Lower leg skin (tissue), 4 donors: ENCODE results near the gene MUS81. TPM values are rescaled to one million over a fixed set of nuclear protein-coding genes. Genes with fewer than 3 reads are reported as not detected.

Experiments
- DNase-seq, 2 donors: peaks; one replicate each; pipeline ENCODE4 v3.0.0-alpha.2; 2019; ENCODE audit warnings: low spot score in 2 of 2
- H3K4me3 ChIP-seq: fragments of 200-600 bp; sonication (generic); 2 replicates; pipeline ENCODE4 v1.5.1; 2017; ENCODE audit warnings: mild to moderate bottlenecking, low read depth; ENCODE audit not compliant: poor library complexity, severe bottlenecking
- POLR2A ChIP-seq, 2 donors: fragments of 450-650 bp; IDR thresholded peaks; one replicate each; pipeline ENCODE4 v1.6.1; 2016 to 2017; ENCODE audit warnings: antibody characterized with exemption in 2 of 2, mild to moderate bottlenecking in 1 of 2, moderate library complexity in 1 of 2
- WGBS, 2 donors: methylation state at CpG; one replicate each; pipeline ENCODE4 v1.1.5; 2018; 5-methylcytosine and 5-hydroxymethylcytosine counted together
- intact Hi-C: fragments of 100-400 bp; cut with DNase I; formaldehyde crosslinking; loops from one replicate; pipeline ENCODE4 v1.15.0; 2023; ENCODE audit warnings: low total_unique reads
- total RNA-seq, 4 donors: library from RNA; depleted of rRNA; stranded (reverse); fragments of >200 nt; gene quantifications; one replicate each; pipeline ENCODE4 v1.1.0, GENCODE V29; 2016
- TF ChIP-seq, protein P1 (sequence below), 3 donors: fragments of 450-650 bp; IDR thresholded peaks; one replicate each; pipeline ENCODE4 v1.5.1; 2016; ENCODE audit warnings: antibody characterized with exemption in 3 of 3, mild to moderate bottlenecking in 3 of 3, moderate library complexity in 2 of 3

Gene MUS81
- total RNA-seq, 4 donors from 2014 or later = 29.3 to 38.1 (median 37.1) TPM

DNA sequence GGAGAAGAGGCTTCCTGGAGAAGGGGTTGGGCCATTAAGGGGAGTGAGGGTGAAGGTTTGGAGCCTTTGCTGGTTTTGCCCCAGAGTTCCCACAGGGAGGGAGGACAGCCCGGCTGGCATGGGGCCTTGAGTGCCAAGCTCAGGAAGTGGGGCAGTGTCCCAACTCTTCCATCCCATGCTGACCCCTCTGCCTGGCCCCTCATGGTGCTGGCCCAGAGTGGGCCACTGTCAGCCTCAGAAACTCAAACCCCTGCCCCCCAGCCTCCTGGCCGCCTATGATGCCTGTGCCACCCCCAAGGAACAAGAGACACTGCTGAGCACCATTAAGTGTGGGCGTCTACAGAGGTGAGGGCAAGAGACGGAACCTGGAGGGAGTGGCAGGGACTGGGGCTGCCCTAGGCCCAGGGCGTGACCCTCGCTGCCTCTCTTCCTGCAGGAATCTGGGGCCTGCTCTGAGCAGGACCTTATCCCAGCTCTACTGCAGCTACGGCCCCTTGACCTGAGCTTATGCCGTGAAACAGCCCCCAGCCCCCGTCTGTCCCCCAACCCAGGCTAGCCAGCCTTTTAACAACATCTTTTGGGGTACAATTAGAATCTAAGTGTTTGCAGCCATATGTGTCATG lies 5.4 kb downstream of the MUS81 start:
- intact Hi-C loops = no loop called here
- TF ChIP-seq POLR2A (IDR thresholded peaks at IDR 0.05) = no peak
- TF ChIP-seq, protein P1, sequence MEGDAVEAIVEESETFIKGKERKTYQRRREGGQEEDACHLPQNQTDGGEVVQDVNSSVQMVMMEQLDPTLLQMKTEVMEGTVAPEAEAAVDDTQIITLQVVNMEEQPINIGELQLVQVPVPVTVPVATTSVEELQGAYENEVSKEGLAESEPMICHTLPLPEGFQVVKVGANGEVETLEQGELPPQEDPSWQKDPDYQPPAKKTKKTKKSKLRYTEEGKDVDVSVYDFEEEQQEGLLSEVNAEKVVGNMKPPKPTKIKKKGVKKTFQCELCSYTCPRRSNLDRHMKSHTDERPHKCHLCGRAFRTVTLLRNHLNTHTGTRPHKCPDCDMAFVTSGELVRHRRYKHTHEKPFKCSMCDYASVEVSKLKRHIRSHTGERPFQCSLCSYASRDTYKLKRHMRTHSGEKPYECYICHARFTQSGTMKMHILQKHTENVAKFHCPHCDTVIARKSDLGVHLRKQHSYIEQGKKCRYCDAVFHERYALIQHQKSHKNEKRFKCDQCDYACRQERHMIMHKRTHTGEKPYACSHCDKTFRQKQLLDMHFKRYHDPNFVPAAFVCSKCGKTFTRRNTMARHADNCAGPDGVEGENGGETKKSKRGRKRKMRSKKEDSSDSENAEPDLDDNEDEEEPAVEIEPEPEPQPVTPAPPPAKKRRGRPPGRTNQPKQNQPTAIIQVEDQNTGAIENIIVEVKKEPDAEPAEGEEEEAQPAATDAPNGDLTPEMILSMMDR (IDR thresholded peaks at IDR 0.05) = no peak
- WGBS, 2 donors = 76 to 81% methylated on average over 9 of the region's 9 CpGs

DNA sequence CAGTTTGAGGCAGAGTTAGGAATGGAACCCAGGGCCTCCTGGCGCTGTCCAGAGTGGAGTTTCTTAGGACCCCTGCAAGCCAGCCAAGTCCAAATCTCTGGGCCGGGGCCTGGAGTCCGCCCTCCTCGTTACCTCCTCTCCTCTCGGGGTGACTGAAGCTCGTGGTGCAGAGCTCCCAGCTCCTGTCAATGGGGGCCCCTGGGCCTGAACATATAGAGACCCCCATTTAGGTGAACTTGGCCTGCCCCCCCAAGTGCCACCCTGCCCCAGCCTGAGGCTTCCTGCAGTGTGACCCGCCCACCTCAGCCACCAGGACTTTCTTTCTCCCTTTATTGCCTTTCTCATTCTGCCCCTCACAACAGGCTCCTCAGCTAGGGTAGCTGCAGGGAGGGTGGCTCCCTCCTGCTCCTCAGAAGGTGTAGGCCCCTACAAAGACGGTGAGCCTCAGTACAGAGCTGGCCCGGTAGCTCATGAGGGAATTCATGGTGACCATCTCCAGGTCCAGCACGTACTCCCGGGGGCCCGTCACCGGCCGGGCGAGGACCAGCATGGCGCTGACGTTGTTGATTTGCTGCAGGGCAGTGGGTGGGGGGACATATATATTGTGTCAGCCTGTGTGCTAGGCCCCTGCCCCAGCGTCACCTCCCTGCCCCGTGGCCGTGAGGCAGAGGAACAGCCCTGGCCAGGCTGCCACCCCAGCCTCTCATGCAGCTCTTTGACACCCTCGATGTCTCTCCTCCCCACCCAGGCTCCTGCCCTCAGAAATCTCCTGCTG lies 6.5 kb downstream of the MUS81 start:
- no peak overlapping the region for H3K4me3 ChIP-seq
- TF ChIP-seq, protein P1 (IDR thresholded peaks at IDR 0.05) = no peak
- no peak for TF ChIP-seq POLR2A (IDR thresholded peaks at IDR 0.05)
- intact Hi-C loops = no loop called here
- DNase-seq = no peak
- 74 to 87% methylated on average over 14 to 21 of the region's 21 CpGs for WGBS, 2 donors

More for the DNA sequence above, 5.4 kb downstream of the MUS81 start:
- no peak for DNase-seq
- H3K4me3 ChIP-seq = no peak overlapping the region

DNA sequence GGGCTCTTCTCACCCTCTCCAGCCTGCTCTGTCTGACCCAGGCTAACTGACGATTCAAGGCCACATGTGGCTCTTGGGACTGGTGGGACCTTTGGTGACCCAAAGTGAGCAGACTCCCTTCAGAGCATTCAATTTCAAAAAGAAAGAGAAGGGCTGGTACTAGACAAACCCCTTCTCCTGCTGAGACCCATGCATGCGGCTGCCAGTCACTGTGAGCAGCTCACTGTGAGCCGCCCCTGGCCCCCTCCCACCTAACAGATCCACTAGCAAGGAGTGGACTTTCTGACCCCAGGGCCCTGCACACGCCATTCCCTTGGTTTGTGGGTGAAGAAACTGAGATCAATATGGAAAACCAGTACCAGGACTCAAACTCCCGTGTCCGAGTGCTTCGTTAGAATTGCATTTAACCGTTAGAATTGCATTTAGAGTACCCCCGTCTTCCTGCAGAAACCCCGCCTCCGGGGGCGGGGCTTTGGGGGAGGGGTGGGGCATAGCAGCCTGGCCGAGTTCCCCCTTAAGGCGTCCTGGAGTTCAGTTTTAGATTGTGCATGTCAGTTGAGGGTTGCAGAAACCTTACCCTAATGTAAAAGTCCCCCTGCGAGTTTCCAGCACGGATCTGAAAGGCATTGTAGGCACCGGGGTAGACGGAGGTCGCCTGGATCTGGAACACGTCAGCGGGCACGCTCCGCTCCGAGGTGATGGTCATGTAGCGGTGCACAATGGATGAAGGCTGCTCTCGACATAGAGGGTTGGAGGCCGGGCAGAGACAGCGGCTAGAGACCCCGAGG lies 7.2 kb downstream of the MUS81 start:
- no peak for TF ChIP-seq POLR2A (IDR thresholded peaks at IDR 0.05)
- TF ChIP-seq, protein P1 (IDR thresholded peaks at IDR 0.05) = no peak
- 68% methylated on average over 29 of the region's 29 CpGs for WGBS, 2 donors

DNA sequence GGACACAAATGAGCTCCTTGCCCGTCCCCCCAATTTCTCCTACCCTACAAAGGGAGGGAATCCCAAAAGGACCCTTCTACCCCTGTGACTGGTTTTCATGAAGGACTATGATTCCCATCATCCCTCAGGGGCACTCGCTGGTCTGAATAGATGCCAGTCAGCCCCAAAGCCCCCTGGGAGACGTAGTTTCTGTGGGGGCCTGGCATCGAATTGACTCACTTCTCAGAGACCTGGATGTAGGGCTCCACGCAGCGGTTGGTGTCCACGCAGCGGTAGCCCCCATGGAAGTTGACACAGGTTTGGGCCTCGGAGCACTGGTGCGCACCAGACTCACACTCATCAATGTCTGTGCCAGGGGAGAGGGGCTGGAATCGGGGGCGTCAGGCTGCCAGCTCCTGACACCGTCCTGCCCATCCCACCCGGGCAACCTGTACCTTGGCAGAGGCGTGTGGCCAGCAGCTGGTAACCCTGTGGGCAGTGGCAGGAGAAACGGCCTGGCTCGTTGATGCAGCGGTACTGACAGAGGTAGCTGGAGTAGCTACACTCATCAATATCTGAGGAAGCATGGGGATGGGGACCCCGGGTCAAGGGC lies 7.9 kb downstream of the MUS81 start:
- no peak for DNase-seq
- intact Hi-C loops = no loop called here
- 84 to 89% methylated on average over 11 to 19 of the region's 19 CpGs for WGBS, 2 donors
- no peak overlapping the region for H3K4me3 ChIP-seq
- TF ChIP-seq POLR2A (IDR thresholded peaks at IDR 0.05) = no peak
- TF ChIP-seq, protein P1 (IDR thresholded peaks at IDR 0.05) = no peak

More for the DNA sequence above, 7.2 kb downstream of the MUS81 start:
- intact Hi-C loops = no loop called here
- DNase-seq = no peak
- no peak overlapping the region for H3K4me3 ChIP-seq

DNA sequence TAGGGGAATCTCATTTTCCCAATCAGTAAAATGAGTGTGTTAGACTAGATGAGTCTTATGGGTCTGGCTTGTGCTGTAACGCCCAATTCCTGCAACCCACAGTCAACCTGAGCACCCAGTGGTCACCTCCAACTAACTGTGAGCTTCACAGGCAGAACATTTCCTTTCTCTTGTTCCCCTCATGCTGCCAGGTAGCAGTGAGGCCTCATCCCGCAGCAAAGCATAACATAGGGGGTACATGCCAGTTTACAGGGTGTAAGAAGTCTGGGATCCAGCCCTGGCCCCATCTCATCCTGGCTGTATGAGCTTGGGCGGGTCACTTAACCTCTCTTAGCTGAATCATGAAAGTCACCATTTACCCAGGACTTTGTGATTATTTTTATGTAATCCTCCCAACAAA lies 8.7 kb downstream of the MUS81 start:
- intact Hi-C loops = no loop called here
- WGBS, 2 donors = 87 to 93% methylated on average over 3 of the region's 3 CpGs
- no peak overlapping the region for H3K4me3 ChIP-seq
- DNase-seq = no peak
- no peak for TF ChIP-seq POLR2A (IDR thresholded peaks at IDR 0.05)
- TF ChIP-seq, protein P1 (IDR thresholded peaks at IDR 0.05) = no peak
